NCI-H510A treated with DMSO at 0.1 percent for 48 hours (cell line): Measurements from ENCODE around the gene B3GALNT2.

Experiments
- DNase-seq: peaks from one replicate; lab custom pipeline; 2025; lab: John Stamatoyannopoulos, UW

Gene B3GALNT2

DNA sequence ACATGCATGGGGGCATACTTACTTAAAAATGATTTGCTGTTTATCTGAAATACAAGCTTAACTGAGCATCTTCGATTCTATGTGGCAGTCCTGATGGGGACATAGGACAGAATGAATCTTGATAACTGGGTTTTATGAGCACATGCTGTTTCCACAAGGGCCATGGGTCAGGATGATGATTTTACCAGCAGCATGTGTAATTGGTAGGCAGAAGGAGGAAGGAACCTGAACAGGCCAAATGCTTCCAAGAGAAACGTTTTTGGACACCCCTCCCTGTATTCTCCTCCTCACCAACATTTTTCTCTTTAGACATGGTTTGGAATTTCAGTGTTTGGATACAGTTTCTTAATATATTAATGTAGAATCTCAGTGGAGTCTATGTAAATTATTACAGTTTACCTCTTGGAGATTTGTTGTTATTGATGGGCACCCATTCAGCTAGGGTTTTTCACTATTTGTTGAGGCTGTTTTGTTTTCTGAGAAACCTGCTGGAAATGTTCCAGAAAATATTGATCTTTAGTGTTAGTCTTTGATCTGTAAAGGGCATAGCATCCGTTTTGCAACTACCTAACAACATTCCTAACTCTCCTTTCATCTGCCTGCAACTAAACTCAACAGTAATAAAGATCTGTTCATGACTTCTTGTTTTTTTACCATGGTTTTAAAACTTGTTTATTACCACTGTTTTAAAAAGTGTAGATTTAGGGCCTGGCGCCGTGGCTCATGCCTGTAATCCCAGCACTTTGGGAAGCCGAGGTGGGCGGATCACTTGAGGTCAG lies 95.0 kb downstream of the B3GALNT2 start:
- no peak for DNase-seq

DNA sequence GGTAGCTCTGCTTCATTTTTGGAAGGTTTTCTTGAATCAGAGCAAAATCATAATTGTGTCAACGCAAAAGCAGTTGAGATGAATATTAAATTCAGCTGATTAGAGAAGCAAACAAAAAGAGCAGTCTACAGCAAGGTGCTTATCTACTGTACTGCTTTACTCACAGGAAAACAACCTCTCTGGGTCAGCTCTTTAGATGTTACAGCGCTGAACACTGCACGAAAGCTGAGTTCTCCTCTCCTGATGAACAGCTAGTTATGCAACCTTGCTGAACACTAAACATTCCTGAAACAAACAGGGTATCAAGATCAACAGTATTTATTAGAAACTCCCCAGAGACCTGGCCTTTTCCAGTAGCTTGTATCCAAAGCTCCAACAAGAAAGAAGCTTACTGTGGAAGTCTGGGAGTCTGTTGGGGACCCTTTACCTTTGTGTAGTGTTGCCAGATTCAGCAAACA lies 95.7 kb downstream of the B3GALNT2 start:
- DNase-seq = no peak

- no peak for DNase-seq
Measured at GRCh38 chr1:235407419-235407818, 96.8 kb downstream of the B3GALNT2 start.

DNA sequence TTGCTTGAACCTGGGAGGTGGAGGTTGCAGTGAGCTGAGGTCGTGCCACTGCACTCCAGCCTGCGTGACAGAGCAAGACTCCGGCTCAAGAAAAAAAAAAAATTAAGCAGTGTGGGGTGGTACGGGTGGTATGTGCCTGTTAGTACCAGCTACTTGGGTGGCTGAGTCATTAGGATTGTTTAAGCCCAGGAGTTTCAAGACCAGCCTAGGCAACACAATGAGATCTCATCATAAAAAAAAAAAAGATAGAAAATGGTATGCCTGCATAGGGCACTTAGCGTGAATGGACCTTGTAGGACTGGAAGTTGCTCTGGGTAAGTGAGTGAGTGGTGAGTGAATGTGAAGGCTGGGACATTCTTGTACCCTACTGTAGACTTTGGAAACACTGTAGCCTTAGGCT lies 100.1 kb downstream of the B3GALNT2 start:
- no peak for DNase-seq

DNA sequence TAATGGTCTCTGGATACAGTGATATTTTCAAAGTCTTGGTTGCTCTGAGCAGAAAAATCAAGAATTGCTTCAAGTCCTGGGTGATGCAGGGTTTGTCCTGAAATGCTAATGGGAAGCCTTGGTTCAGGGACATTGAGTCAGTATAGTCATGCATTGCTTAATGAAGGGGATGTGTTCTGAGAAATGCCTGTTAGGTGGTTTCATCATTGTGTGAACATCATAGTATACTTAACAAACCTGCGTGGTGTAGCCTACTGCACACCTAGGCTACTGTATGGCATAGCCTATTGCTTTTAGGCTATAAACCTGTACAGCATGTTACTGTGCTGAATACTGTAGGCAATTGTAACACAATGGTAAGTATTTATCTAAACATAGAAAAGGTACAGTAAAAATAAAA lies 100.7 kb downstream of the B3GALNT2 start:
- no peak for DNase-seq

DNA sequence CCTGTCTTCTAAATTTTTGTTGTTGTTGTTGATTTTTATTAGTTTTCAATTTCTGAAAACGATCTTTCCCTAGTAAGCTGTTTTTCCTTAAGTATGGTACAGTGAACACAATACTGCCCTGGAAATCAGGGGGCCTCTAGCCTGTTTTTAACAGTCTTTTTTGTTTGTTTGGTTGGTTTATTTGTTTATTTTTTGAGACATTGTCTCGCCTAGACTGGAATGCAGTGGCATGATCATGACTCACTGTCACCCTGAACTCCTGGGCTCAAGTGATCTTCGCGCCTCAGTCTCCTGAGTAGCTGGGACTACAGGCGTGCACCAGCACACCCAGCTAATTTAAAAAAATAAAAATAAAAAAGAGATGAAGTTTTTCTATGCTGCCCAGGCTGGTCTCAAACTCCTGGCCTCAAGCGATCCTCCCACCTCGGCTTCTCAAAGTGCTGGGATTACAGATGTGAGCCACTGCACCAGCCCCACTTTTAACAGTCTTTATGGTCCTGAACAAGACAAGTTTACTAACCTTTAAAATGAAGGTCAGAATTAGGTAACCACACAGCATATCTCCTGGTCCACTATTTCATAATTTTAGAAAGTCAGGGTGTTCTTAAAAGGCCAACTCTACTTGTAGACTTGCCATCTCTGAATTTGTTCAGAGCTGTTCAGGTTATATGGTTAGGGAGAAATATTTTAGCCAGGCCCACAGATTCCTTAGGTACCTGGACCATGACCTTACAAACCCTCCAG lies 101.6 kb downstream of the B3GALNT2 start:
- DNase-seq = no peak

- no peak for DNase-seq
Measured at GRCh38 chr1:235401251-235401650, 103.0 kb downstream of the B3GALNT2 start.
